Activated CD8-positive, alpha-beta T cell treated with anti-CD3 and anti-CD28 coated beads, Interleukin-2, amount 10 ng/mL, durations not matched to agents 7 days and 5 days (primary cell): Measurements from ENCODE around the gene TBC1D10B. TPM values are rescaled to one million over a fixed set of nuclear protein-coding genes. Genes with fewer than 3 reads are reported as not detected.

ENCODE experiments used
- ATAC-seq: fragments of 150-1000 bp; cut with Tn5 transposase; one replicate; pipeline ENCODE4 v1.10.0; 2021; ENCODE audit warnings: moderate library complexity
- CTCF ChIA-PET: fragments of 350-600 bp; sonication (Branson Sonifier 250); formaldehyde crosslinking; loops from one replicate; lab custom pipeline; 2021; ENCODE audit warnings: antibody characterized with exemption; lab: Charles Lee
- POLR2A ChIA-PET: fragments of 350-600 bp; sonication (Branson Sonifier 250); formaldehyde crosslinking; loops from one replicate; lab custom pipeline; 2021; ENCODE audit warnings: antibody characterized with exemption; lab: Charles Lee
- DNase-seq: peaks from one replicate; pipeline ENCODE4 v3.0.0-alpha.2; 2020
- H3K27ac Mint-ChIP-seq: one replicate; pipeline ENCODE4 v1.8.0; 2021; ENCODE audit warnings: mild to moderate bottlenecking, mixed read lengths
- H3K27me3 Mint-ChIP-seq: one replicate; pipeline ENCODE4 v1.8.0; 2021; ENCODE audit warnings: low read depth, mixed read lengths
- H3K36me3 Mint-ChIP-seq: one replicate; pipeline ENCODE4 v1.8.0; 2021; ENCODE audit warnings: low read depth, mixed read lengths
- H3K4me1 Mint-ChIP-seq: one replicate; pipeline ENCODE4 v1.8.0; 2021; ENCODE audit warnings: low read depth, mixed read lengths
- H3K4me3 Mint-ChIP-seq: one replicate; pipeline ENCODE4 v1.8.0; 2021; ENCODE audit warnings: mild to moderate bottlenecking, mixed read lengths
- H3K9me3 Mint-ChIP-seq: one replicate; pipeline ENCODE4 v1.8.0; 2022; ENCODE audit warnings: mixed read lengths; ENCODE audit not compliant: insufficient read depth
- total RNA-seq, 2 experiments: library from RNA; stranded (reverse); gene quantifications; one replicate each; pipeline ENCODE4 v1.2.3, GENCODE V29; 2021

The TBC1D10B gene
- total RNA-seq, 2 experiments from 2014 or later, result 75.4 to 75.7 TPM

DNA sequence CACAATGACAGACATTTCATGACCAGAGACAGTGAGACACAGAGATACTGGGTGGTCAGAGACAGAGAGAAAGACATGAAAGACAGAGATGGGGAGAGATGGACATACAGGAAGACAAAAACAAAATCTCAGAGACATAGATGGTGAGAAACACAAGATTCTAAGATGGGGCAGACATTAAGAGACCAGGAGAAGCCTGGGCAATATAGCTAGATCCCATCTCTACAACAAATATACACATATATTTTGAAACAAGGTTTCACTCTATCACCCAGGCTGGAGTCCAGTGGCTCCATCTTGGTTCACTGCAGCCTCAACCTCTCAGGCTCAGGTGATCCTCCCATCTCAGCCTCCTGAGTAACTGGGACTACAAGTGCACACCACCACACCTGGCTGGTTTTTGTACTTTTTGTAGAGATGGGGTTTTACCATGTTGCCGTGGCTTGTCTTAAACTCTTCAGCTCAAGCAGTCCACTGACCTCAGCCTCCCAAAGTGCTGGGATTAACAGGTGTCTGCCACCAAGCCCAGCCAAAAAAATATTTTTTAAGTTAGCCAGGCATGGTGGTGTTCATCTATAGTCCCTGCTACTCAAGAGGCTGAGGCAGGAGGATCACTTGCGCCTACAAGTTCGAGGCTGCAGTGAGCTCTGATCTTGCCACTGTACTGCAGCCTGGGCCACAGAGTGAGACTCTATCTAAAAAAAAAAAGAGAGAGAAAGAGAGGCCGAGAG, 9.9 kb upstream of the TBC1D10B start:
- H3K9me3 Mint-ChIP-seq, result no peaks in the 10 kb centered on the region
- peak overlapping the region; percentile 93 for H3K27ac Mint-ChIP-seq
- no peaks in the 10 kb centered on the region for H3K27me3 Mint-ChIP-seq
- ATAC-seq (no peak), DNase-seq (no peak)
- ChIA-PET POLR2A (interaction anchor here (1.1 to 3.6 kb wide), 2 partner anchors 9 to 15 kb away, joined by 4 to 31 read pairs; partner anchors contain the start of gene ZNF48), CTCF (interaction anchor here (1.3 to 2.8 kb wide), 2 partner anchors 9 to 29 kb away, joined by 7 to 11 read pairs; no protein-coding TSS in a partner anchor)
- H3K4me3 Mint-ChIP-seq, result peak overlapping the region; percentile 99
- H3K4me1 Mint-ChIP-seq, result peaks cover 73% of the 10 kb centered on the region
- peaks cover 49% of the 10 kb centered on the region for H3K36me3 Mint-ChIP-seq

DNA sequence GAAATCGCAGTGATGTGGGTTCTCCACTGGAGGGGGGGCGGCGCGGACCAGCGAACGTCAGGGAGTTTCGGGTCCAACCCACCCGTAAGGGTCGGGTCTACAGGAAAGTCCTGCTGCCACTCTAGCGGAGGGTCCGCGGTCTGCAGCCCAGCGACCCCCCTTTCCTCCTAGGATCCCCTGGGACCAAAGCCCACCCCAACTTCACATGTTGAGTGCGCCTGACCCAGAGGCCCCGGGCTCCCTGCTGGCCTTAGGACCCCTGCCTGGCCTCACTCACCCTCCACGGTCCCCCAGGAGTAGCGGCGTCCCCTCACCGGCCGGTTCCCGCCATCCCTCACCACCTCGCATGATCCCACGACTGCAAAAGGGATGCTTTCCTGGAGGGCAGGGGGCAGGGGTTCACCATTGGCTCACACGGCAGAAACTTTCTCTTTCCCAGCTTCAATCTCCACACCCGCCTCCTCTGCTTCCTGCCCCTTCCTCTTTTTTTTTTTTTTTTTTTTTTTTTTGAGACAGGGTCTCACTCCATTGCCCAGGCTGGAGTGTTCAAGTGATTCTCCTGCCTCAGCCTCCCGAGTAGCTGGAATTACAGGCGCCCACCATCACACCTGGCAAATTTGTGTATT, 9.0 kb upstream of the TBC1D10B start:
- Mint-ChIP-seq H3K9me3 (no peaks in the 10 kb centered on the region), H3K27me3 (no peaks in the 10 kb centered on the region), H3K27ac (peak overlapping the region; percentile 100), H3K36me3 (peaks cover 49% of the 10 kb centered on the region), H3K4me1 (peaks cover 70% of the 10 kb centered on the region), H3K4me3 (peak overlapping the region; percentile 99)
- DNase-seq (no peak), ATAC-seq (no peak)
- CTCF ChIA-PET, result interaction anchor here (1.3 to 2.8 kb wide), 4 partner anchors 8 to 30 kb away, joined by 4 to 11 read pairs (median 6); partner anchors contain the start of gene ZNF771
- POLR2A ChIA-PET, result interaction anchor here (1.7 kb wide), 1 partner anchor 196 kb away, joined by 6 read pairs; the partner anchor contains the start of gene CORO1A

DNA sequence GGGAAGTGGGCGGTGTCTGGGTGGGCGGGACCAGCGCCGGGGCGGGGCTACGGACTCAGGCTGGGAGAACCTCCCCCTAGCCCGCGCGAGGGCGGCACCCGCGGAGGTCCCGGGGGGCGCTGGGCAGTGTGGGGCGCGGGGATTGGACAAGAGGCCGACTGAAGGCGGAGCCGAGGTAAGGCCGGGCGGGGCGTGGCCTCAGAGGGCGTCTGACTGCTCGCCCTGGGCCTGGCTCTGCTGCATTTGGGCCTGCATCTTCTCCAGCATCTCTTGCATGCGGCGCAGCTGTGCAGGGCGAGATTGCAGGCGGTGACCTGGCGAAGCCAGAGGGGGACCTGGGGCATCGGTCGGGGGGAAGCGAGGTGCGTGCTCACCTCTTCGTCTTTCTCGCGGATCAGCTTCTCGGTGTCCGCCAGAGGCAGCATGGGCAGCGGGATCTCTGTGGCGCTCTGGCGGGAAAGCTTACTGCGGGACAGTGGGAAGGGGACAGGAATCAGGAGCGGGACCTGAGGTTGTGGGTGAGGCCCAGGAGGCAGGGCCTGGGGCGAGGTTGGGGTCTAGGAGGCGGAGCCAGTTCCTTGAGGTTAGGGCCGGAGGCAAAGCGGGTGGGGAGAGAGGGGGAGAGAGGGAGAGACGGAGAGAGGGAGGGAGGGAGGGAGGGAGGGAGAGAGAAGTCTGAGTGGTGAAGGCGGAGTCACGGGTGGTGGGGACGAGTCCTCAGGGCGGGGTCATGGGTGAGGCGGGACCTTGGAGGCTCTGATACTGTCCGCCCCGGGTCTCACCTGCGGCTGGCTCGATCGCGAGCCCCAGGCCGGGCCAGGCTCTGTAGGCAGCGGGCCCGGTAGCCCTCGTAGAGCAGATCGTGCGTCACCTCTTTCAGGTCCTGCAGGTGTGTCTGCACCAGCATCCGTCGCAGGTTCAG, 8.2 kb upstream of the TBC1D10B start:
- H3K4me3 Mint-ChIP-seq, result peak overlapping the region; percentile 99
- H3K36me3 Mint-ChIP-seq, result peaks cover 49% of the 10 kb centered on the region
- ATAC-seq (peak; percentile 88), DNase-seq (peak; percentile 99)
- H3K27ac Mint-ChIP-seq, result peak overlapping the region; percentile 100
- H3K4me1 Mint-ChIP-seq, result peaks cover 65% of the 10 kb centered on the region
- ChIA-PET CTCF (interaction anchor here (1.6 to 2.8 kb wide), 3 partner anchors 7 to 29 kb away, joined by 4 to 11 read pairs (median 6); partner anchors contain the start of gene ZNF771), POLR2A (interaction anchor here (0.6 to 2.2 kb wide), 7 partner anchors 9 to 195 kb away, joined by 3 to 8 read pairs (median 5); partner anchors contain the start of genes CD2BP2, CORO1A, ZNF48 and ZNF771)
- no peaks in the 10 kb centered on the region for H3K27me3 Mint-ChIP-seq
- no peaks in the 10 kb centered on the region for H3K9me3 Mint-ChIP-seq

DNA sequence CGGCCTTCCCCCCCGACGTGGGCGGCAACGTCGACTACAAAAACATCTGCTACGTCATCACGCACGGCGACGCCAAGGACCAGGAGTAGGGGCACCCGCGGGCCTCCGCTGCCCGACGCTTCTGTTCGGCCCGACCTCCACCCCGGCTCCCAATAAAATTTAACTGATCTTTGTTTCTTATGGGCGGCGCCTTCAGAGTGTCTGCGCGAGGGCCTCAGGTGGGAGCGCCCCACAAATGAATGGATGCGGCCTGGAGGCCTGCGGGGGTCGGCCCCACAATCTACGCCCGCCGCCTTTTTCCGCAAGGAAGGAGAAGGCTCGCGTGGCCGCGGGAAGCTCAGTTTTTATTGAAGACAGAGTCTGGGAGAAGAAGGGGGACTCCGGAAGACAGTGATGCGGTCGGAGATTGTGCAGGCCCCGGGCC, 7.5 kb upstream of the TBC1D10B start:
- Mint-ChIP-seq H3K9me3 (no peaks in the 10 kb centered on the region), H3K4me3 (peak overlapping the region; percentile 99), H3K27ac (peak overlapping the region; percentile 100), H3K4me1 (peaks cover 59% of the 10 kb centered on the region), H3K36me3 (peaks cover 48% of the 10 kb centered on the region), H3K27me3 (no peaks in the 10 kb centered on the region)
- DNase-seq, result peak; percentile 90
- ATAC-seq, result peak; percentile 31
- CTCF ChIA-PET, result interaction anchor here (1.6 to 2.0 kb wide), 2 partner anchors 9 to 29 kb away, joined by 4 to 6 read pairs; partner anchors contain the start of gene ZNF771
- POLR2A ChIA-PET, result interaction anchor here (0.5 to 2.2 kb wide), 8 partner anchors 9 to 195 kb away, joined by 3 to 8 read pairs (median 4); partner anchors contain the start of genes CD2BP2, CORO1A, ZNF48 and ZNF771

DNA sequence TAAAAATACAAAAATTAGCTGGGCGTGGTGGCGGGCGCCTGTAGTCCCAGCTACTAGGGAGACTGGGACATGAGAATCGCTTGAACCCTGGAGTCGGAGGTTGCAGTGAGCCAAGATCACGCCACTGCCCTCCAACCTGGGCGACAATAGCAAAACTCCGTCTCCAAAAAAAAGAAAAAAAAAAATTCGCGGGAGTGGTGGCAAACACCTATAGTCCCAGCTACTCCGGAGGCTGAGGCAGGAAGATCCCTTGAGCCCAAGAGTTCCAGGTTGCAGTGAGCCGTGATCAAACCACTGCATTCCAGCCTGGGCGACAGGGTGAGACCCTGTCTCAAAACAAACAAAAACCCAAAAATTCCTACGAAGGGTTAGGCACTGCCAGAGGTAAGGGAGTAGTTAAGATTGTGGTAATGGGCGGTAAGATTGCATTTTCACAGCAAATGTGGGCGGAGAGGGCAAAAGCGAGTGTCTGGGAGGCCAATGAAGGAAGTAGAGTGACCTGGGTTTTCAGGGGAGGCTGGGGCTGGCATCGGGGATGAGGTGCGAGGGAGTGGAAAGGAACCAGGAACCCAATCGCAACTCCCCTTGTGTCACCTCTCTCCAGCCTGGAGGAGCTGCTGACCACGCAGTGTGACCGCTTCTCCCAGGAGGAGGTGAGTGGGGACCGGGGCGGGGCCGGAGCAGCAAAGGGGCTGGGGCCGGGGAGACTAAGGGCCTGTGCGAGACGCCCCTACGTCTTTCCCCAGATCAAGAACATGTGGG, 6.9 kb upstream of the TBC1D10B start:
- ATAC-seq, result no peak
- no peak for DNase-seq
- H3K27me3 Mint-ChIP-seq, result no peaks in the 10 kb centered on the region
- peaks cover 44% of the 10 kb centered on the region for H3K36me3 Mint-ChIP-seq
- no peaks in the 10 kb centered on the region for H3K9me3 Mint-ChIP-seq
- ChIA-PET POLR2A (interaction anchor here (0.5 to 2.2 kb wide), 9 partner anchors 9 to 468 kb away, joined by 3 to 8 read pairs (median 4); partner anchors contain the start of genes CD2BP2, CORO1A, ZNF48 and ZNF771), CTCF (interaction anchor here (1.1 to 2.0 kb wide), 3 partner anchors 9 to 34 kb away, joined by 3 to 6 read pairs (median 4); partner anchors contain the start of gene ZNF771)
- H3K4me1 Mint-ChIP-seq, result peaks cover 60% of the 10 kb centered on the region
- H3K27ac Mint-ChIP-seq, result peak overlapping the region; percentile 100
- peak overlapping the region; percentile 99 for H3K4me3 Mint-ChIP-seq

DNA sequence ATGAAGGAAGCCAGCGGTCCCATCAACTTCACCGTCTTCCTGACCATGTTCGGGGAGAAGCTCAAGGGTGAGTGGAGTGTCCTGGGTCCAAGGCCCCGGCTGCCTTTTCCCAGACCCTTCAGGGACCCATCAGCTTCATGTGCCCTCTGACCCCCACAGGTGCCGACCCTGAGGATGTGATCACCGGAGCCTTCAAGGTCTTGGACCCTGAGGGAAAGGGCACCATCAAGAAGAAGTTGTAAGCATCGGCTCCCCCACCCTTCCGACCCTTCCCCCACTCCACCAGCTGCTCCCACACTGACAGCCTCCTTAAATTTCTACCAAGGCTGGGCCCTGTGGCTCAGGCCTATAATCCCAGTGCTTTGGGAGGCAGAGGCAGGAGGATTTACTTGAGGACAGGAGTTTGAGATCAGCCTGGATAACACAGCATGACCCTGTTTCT, 6.2 kb upstream of the TBC1D10B start:
- no peak for ATAC-seq

DNA sequence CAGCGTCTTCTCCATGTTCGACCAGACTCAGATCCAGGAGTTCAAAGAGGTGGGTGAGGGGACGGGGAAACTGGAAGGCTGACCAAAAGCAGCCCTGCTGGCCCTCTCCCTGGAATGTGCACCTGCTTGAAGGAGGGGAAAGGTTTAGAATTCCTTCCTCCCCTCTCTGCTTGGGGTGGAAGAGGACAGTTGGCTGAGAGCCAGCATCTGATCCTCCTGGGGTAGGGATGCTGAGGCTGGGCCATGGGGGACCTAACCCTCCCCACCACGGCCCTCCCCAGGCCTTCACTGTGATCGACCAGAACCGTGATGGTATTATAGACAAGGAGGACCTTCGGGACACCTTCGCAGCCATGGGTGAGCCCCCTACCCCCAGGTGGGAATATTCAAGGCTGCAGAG, 5.6 kb upstream of the TBC1D10B start:
- no peak overlapping the region for H3K4me3 Mint-ChIP-seq
- ChIA-PET POLR2A (interaction anchor here (1.4 kb wide), 1 partner anchor 189 kb away, joined by 4 read pairs; no protein-coding TSS in a partner anchor), CTCF (no interaction called here)
- H3K36me3 Mint-ChIP-seq, result peaks cover 33% of the 10 kb centered on the region
- H3K27ac Mint-ChIP-seq, result peak overlapping the region; percentile 46
- H3K27me3 Mint-ChIP-seq, result no peaks in the 10 kb centered on the region
- no peaks in the 10 kb centered on the region for H3K9me3 Mint-ChIP-seq
- H3K4me1 Mint-ChIP-seq, result peaks cover 64% of the 10 kb centered on the region
- DNase-seq, result no peak
- no peak for ATAC-seq

More for the DNA sequence above, 6.2 kb upstream of the TBC1D10B start:
- H3K4me1 Mint-ChIP-seq, result peaks cover 64% of the 10 kb centered on the region
- no peak overlapping the region for H3K27ac Mint-ChIP-seq
- no peaks in the 10 kb centered on the region for H3K9me3 Mint-ChIP-seq
- CTCF ChIA-PET, result interaction anchor here (1.1 kb wide), 1 partner anchor 35 kb away, joined by 3 read pairs; no protein-coding TSS in a partner anchor
- H3K4me3 Mint-ChIP-seq, result peak overlapping the region; percentile 99
- POLR2A ChIA-PET, result interaction anchor here (0.6 to 2.2 kb wide), 3 partner anchors 19 to 469 kb away, joined by 3 to 8 read pairs (median 4); partner anchors contain the start of gene ZNF48
- no peak for DNase-seq
- H3K27me3 Mint-ChIP-seq, result no peaks in the 10 kb centered on the region
- H3K36me3 Mint-ChIP-seq, result peaks cover 40% of the 10 kb centered on the region

DNA sequence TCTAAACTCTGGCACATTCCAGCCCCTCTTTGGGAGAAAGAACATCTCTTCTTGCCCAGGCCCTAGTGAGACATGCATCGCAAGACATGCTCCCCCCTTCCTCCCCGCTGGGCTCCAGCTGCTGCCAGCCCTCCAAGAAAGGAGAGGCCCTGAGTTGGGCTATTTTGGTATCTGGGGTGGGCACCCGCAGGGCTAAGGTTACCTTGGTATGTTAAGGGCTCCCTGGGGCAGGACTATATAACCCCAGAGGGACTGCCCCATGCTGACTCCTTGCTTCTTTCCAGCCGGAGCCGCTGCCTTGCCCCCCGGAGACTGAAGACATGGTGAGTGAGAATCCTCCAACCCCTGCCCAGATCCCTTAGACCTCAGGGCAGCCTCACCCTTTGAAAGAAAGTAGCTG, 4.2 kb upstream of the TBC1D10B start, which contains the start of gene MYL11:
Gene MYL11 (plus strand): TSS at position 265 of the 400 bp plus-strand sequence. CDS start 56 bp downstream, at position 321.
- POLR2A ChIA-PET, result interaction anchor here (0.6 kb wide), 1 partner anchor 559 kb away, joined by 4 read pairs; the partner anchor contains the start of gene PAGR1
- H3K4me3 Mint-ChIP-seq, result no peak within 1 kb of the TSS
- ATAC-seq (no peak), DNase-seq (no peak)
- peak within 1 kb of the TSS; percentile 60 for H3K27ac Mint-ChIP-seq
- CTCF ChIA-PET, result no interaction called here
- H3K4me1 Mint-ChIP-seq, result peaks cover 50% of the 10 kb centered on the region
- no peaks in the 10 kb centered on the region for H3K9me3 Mint-ChIP-seq
- H3K27me3 Mint-ChIP-seq, result no peaks in the 10 kb centered on the region
- H3K36me3 Mint-ChIP-seq, result peaks cover 21% of the 10 kb centered on the region

DNA sequence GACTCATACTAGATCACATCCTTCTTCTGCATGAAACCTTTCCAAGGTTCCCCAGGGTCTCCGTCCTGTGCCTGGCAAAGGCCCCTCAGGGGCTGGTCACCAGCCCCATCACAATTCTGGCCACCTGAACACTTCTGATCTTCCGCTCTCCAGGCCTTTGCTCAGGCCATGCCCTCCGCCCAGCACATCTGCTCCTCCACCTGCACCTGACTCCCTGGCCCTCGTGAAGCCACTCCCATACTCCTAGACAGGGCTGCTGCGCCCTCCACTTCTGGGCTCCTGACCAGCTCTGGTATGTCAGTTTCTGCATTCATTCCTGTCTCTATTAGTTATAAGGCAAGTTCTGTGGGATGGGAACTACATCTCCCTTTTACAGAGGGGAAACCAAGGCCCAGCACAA, 2.4 kb upstream of the TBC1D10B start:
- H3K27ac Mint-ChIP-seq, result peak overlapping the region; percentile 92
- peaks cover 20% of the 10 kb centered on the region for H3K36me3 Mint-ChIP-seq
- ATAC-seq (no peak), DNase-seq (no peak)
- CTCF ChIA-PET, result interaction anchor here (3.0 kb wide), 1 partner anchor 36 kb away, joined by 36 read pairs; the partner anchor contains the start of gene ZNF771
- no peaks in the 10 kb centered on the region for H3K9me3 Mint-ChIP-seq
- POLR2A ChIA-PET, result interaction anchor here (0.5 to 2.7 kb wide), 2 partner anchors 10 to 207 kb away, joined by 3 to 20 read pairs; partner anchors contain the start of gene SEPTIN1
- H3K4me3 Mint-ChIP-seq, result no peak overlapping the region
- peaks cover 43% of the 10 kb centered on the region for H3K4me1 Mint-ChIP-seq
- no peaks in the 10 kb centered on the region for H3K27me3 Mint-ChIP-seq
